Adrenal gland (tissue), 5 donors: ENCODE measurements around the gene ZNF397.

Experiments
- CTCF ChIP-seq, 6 experiments: fragments of 450-650 bp in 4 of 6; fragments of 200-600 bp in 2 of 6; sonication (generic) in 1 of 6; IDR thresholded peaks; 1 replicate in 5 of 6; 2 replicates in 1 of 6; pipeline versions ENCODE4 v1.5.1 to v1.8.0; 2016 to 2021; ENCODE audit warnings: antibody characterized with exemption in 6 of 6, mild to moderate bottlenecking in 2 of 6, moderate library complexity in 1 of 6
- POLR2A ChIP-seq, 2 donors: fragments of 450-650 bp; IDR thresholded peaks; one replicate each; pipeline ENCODE4 v1.6.1; 2017; ENCODE audit warnings: antibody characterized with exemption in 2 of 2, mild to moderate bottlenecking in 2 of 2, moderate library complexity in 1 of 2
- donor health status: DM: no; HTN: no; CAD: no.

GRCh38 chr18:35282353-35282752 lies 41.5 kb downstream of the ZNF397 start:
- TF ChIP-seq CTCF (IDR thresholded peaks at IDR 0.05) (no peak), POLR2A (IDR thresholded peaks at IDR 0.05) (no peak)
